Medulla oblongata (tissue), 1 donor: ENCODE measurements around the gene TSPAN31.

ENCODE experiments used
- DNase-seq: peaks from one replicate; pipeline ENCODE4 v3.0.0-alpha.2; 2015; ENCODE audit errors: extremely low spot score

The TSPAN31 gene

GRCh38 chr12:57783466-57783801 lies 38.6 kb downstream of the TSPAN31 start:
- DNase-seq = no peak

GRCh38 chr12:57783861-57784260 lies 39.0 kb downstream of the TSPAN31 start:
- no peak for DNase-seq

GRCh38 chr12:57793920-57794319 lies 49.1 kb downstream of the TSPAN31 start:
- DNase-seq = no peak

GRCh38 chr12:57795354-57795753 lies 50.5 kb downstream of the TSPAN31 start:
- no peak for DNase-seq

- no peak for DNase-seq
Observed at GRCh38 chr12:57796996-57797395, 52.2 kb downstream of the TSPAN31 start.

- DNase-seq = no peak
Observed at GRCh38 chr12:57797933-57798332, 53.1 kb downstream of the TSPAN31 start.
